ENCODE measurements around the gene AFDN. TPM values are rescaled to one million over a fixed set of nuclear protein-coding genes. Genes with fewer than 3 reads are reported as not detected.

The AFDN gene
- total RNA-seq, 1 donor from 2014 or later, result 112 TPM

- TF ChIP-seq, protein P1, sequence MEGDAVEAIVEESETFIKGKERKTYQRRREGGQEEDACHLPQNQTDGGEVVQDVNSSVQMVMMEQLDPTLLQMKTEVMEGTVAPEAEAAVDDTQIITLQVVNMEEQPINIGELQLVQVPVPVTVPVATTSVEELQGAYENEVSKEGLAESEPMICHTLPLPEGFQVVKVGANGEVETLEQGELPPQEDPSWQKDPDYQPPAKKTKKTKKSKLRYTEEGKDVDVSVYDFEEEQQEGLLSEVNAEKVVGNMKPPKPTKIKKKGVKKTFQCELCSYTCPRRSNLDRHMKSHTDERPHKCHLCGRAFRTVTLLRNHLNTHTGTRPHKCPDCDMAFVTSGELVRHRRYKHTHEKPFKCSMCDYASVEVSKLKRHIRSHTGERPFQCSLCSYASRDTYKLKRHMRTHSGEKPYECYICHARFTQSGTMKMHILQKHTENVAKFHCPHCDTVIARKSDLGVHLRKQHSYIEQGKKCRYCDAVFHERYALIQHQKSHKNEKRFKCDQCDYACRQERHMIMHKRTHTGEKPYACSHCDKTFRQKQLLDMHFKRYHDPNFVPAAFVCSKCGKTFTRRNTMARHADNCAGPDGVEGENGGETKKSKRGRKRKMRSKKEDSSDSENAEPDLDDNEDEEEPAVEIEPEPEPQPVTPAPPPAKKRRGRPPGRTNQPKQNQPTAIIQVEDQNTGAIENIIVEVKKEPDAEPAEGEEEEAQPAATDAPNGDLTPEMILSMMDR (IDR thresholded peaks at IDR 0.05; ENCODE audit: insufficient read depth, low read length, poor library complexity, severe bottlenecking), result no peak
- no peak overlapping the region for H3K4me3 ChIP-seq (ENCODE audit: low read depth, low read length)
- no peaks in the 10 kb centered on the region for H3K27me3 ChIP-seq (ENCODE audit: control insufficient read depth, insufficient read depth, low read length)
- no peak for DNase-seq (ENCODE audit: low read depth)
- H3K36me3 ChIP-seq (ENCODE audit: control insufficient read depth, insufficient read depth, low read length), result no peaks in the 10 kb centered on the region
These were observed 187.7 kb downstream of the AFDN start for GRCh38 chr6:168014428-168014827.

DNA sequence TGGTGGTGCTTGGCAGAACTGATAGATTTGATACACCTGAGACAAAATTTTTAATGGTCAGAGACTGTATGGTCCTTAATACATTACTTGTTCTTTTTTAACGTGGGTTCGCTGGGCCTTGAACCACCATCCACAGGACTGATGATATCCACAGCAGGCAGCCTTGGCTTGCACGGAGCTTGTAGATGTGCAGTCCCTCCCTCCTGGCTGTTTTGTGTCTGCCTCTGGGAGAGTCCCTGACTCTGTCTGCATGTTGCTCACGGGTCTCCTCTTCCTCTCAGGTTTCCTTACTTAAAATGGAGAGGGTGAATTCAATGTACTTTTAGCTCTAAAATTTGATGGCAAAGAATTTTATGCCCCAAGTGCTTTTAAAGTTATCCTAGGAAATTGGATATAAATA lies 188.3 kb downstream of the AFDN start:
- TF ChIP-seq, protein P1 (IDR thresholded peaks at IDR 0.05; ENCODE audit: insufficient read depth, low read length, poor library complexity, severe bottlenecking), result no peak
- Histone ChIP-seq H3K4me3 (ENCODE audit: low read depth, low read length) (no peak overlapping the region), H3K27me3 (ENCODE audit: control insufficient read depth, insufficient read depth, low read length) (no peaks in the 10 kb centered on the region), H3K36me3 (ENCODE audit: control insufficient read depth, insufficient read depth, low read length) (no peaks in the 10 kb centered on the region)
- no peak for DNase-seq (ENCODE audit: low read depth)

GRCh38 chr6:168015482-168016175 lies 188.9 kb downstream of the AFDN start:
- no peak overlapping the region for H3K4me3 ChIP-seq (ENCODE audit: low read depth, low read length)
- no peaks in the 10 kb centered on the region for H3K36me3 ChIP-seq (ENCODE audit: control insufficient read depth, insufficient read depth, low read length)
- no peaks in the 10 kb centered on the region for H3K27me3 ChIP-seq (ENCODE audit: control insufficient read depth, insufficient read depth, low read length)
- TF ChIP-seq, protein P1 (IDR thresholded peaks at IDR 0.05; ENCODE audit: insufficient read depth, low read length, poor library complexity, severe bottlenecking), result no peak
- DNase-seq (ENCODE audit: low read depth), result no peak

- Histone ChIP-seq H3K4me3 (ENCODE audit: low read depth, low read length) (no peak overlapping the region), H3K36me3 (ENCODE audit: control insufficient read depth, insufficient read depth, low read length) (no peaks in the 10 kb centered on the region), H3K27me3 (ENCODE audit: control insufficient read depth, insufficient read depth, low read length) (no peaks in the 10 kb centered on the region)
- TF ChIP-seq, protein P1 (IDR thresholded peaks at IDR 0.05; ENCODE audit: insufficient read depth, low read length, poor library complexity, severe bottlenecking), result no peak
- DNase-seq (ENCODE audit: low read depth), result no peak
These were observed 189.5 kb downstream of the AFDN start for GRCh38 chr6:168016176-168016620.

GRCh38 chr6:168016721-168017525 lies 190.2 kb downstream of the AFDN start:
- Histone ChIP-seq H3K4me3 (ENCODE audit: low read depth, low read length) (no peak overlapping the region), H3K27me3 (ENCODE audit: control insufficient read depth, insufficient read depth, low read length) (no peaks in the 10 kb centered on the region), H3K36me3 (ENCODE audit: control insufficient read depth, insufficient read depth, low read length) (no peaks in the 10 kb centered on the region)
- TF ChIP-seq, protein P1 (IDR thresholded peaks at IDR 0.05; ENCODE audit: insufficient read depth, low read length, poor library complexity, severe bottlenecking), result no peak
- no peak for DNase-seq (ENCODE audit: low read depth)
